SK-N-SH (cell line): ENCODE measurements around the gene C2CD3. TPM values are rescaled to one million over a fixed set of nuclear protein-coding genes. Genes with fewer than 3 reads are reported as not detected.

ENCODE experiments used
- CTCF ChIA-PET: fragments of 300-600, 350-600 bp; formaldehyde crosslinking; extraction: SDS; loops from one replicate; lab custom pipeline; 2021; lab: Yijun Ruan, JAX
- POLR2A ChIA-PET: fragments of 350-600 bp; sonication (Branson Sonifier 250); formaldehyde crosslinking; extraction: SDS; loops from one replicate; lab custom pipeline; 2020; ENCODE audit warnings: antibody characterized with exemption, inconsistent platforms; lab: Yijun Ruan, JAX
- DNase-seq: peaks from one replicate; pipeline ENCODE4 v3.0.0; 2012
- H2AFZ ChIP-seq: fragments of 200-600 bp; sonication (generic); 2 replicates; pipeline ENCODE4 v1.8.1; 2016; ENCODE audit warnings: antibody characterized with exemption, mild to moderate bottlenecking, low read depth
- H3F3A ChIP-seq: fragments of 200-600 bp; sonication (generic); replicated peaks from 2 replicates; pipeline ENCODE3; 2016; ENCODE audit warnings: antibody characterized with exemption, mild to moderate bottlenecking; ENCODE audit not compliant: insufficient read depth
- H3K27ac ChIP-seq, 2 experiments: fragments of 200-500 bp in 1 of 2; fragments of 200-600 bp in 1 of 2; sonication (Bioruptor generic) in 1 of 2; sonication (generic), shearing (Covaris generic) in 1 of 2; 2 replicates each; pipeline versions ENCODE4 v1.5.1 to v1.6.1; 2014 to 2016; ENCODE audit warnings: low read depth in 2 of 2, inconsistent platforms in 1 of 2, low read length in 1 of 2, mild to moderate bottlenecking in 1 of 2, mixed read lengths in 1 of 2
- H3K27me3 ChIP-seq: fragments of 200-600 bp; sonication (generic), shearing (Covaris generic); 2 replicates; pipeline ENCODE4 v1.6.1; 2016; ENCODE audit warnings: mixed run types; ENCODE audit not compliant: insufficient read depth
- H3K36me3 ChIP-seq, 2 experiments: fragments of 200-500 bp in 1 of 2; fragments of 200-600 bp in 1 of 2; sonication (Bioruptor generic) in 1 of 2; sonication (generic) in 1 of 2; replicated peaks in 1 of 2; 2 replicates each; pipeline versions ENCODE3 to v1.5.1; 2014 to 2016; ENCODE audit warnings: low read length in 1 of 2, mild to moderate bottlenecking in 1 of 2; ENCODE audit not compliant: insufficient read depth in 2 of 2, control insufficient read depth in 1 of 2
- H3K4me1 ChIP-seq, 2 experiments: fragments of 200-500 bp in 1 of 2; fragments of 200-600 bp in 1 of 2; sonication (Bioruptor generic) in 1 of 2; sonication (generic), shearing (Covaris generic) in 1 of 2; 2 replicates each; pipeline versions ENCODE4 v1.5.1 to v1.6.1; 2014 to 2016; ENCODE audit warnings: low read depth in 1 of 2, low read length in 1 of 2, mixed run types in 1 of 2; ENCODE audit not compliant: insufficient read depth in 2 of 2, control insufficient read depth in 1 of 2
- H3K4me2 ChIP-seq: fragments of 200-600 bp; sonication (generic), shearing (Covaris generic); 2 replicates; pipeline ENCODE4 v1.6.1; 2017; ENCODE audit warnings: mixed run types
- H3K4me3 ChIP-seq, 2 experiments: fragments of 200-500 bp in 1 of 2; fragments of 200-600 bp in 1 of 2; sonication (Bioruptor generic) in 1 of 2; sonication (generic), shearing (Covaris generic) in 1 of 2; 2 replicates each; pipeline versions ENCODE4 v1.5.1 to v1.8.1; 2014 to 2016; ENCODE audit warnings: low read depth in 2 of 2, inconsistent platforms in 1 of 2, low read length in 1 of 2, mild to moderate bottlenecking in 1 of 2, mixed read lengths in 1 of 2, moderate library complexity in 1 of 2
- H3K79me2 ChIP-seq: fragments of 200-600 bp; sonication (generic); 2 replicates; pipeline ENCODE4 v1.8.1; 2017; ENCODE audit warnings: mild to moderate bottlenecking; ENCODE audit not compliant: insufficient read depth
- H3K9ac ChIP-seq: fragments of 200-600 bp; sonication (generic); 2 replicates; pipeline ENCODE4 v1.6.1; 2017; ENCODE audit warnings: mixed run types
- H3K9me2 ChIP-seq: fragments of 200-600 bp; sonication (generic); 2 replicates; pipeline ENCODE4 v1.6.1; 2017; ENCODE audit warnings: mixed run types
- H3K9me3 ChIP-seq: fragments of 200-600 bp; sonication (generic); 2 replicates; pipeline ENCODE4 v1.6.1; 2017; ENCODE audit warnings: mixed run types, mild to moderate bottlenecking, moderate library complexity
- H4K20me1 ChIP-seq: fragments of 200-600 bp; sonication (generic); 2 replicates; pipeline ENCODE4 v1.6.1; 2017; ENCODE audit warnings: mild to moderate bottlenecking, mixed run types; ENCODE audit not compliant: insufficient read depth
- ELF1 ChIP-seq: IDR thresholded peaks from 2 replicates; pipeline ENCODE4 v1.4.0; 2012
- FOXJ3 ChIP-seq: sonication (generic); formaldehyde crosslinking; IDR thresholded peaks from 2 replicates; pipeline ENCODE4 v1.5.1; 2020; ENCODE audit warnings: mild to moderate bottlenecking, missing genetic modification reagents
- FOXM1 ChIP-seq: IDR thresholded peaks from 2 replicates; pipeline ENCODE4 v1.4.0; 2012; ENCODE audit warnings: low read depth, mild to moderate bottlenecking
- GABPA ChIP-seq: IDR thresholded peaks from 2 replicates; pipeline ENCODE4 v1.4.0; 2012; ENCODE audit warnings: low read depth, mild to moderate bottlenecking
- GATA2 ChIP-seq: sonication (generic); formaldehyde crosslinking; IDR thresholded peaks from 2 replicates; pipeline ENCODE4 v1.5.0; 2020; ENCODE audit warnings: mild to moderate bottlenecking, missing genetic modification reagents
- JUND ChIP-seq: IDR thresholded peaks from 2 replicates; pipeline ENCODE4 v1.4.0; 2012
- MEF2A ChIP-seq: IDR thresholded peaks from 2 replicates; pipeline ENCODE4 v1.4.0; 2012; ENCODE audit warnings: low read depth, borderline replicate concordance
- NFIC ChIP-seq: IDR thresholded peaks from 2 replicates; pipeline ENCODE4 v1.4.0; 2012; ENCODE audit warnings: borderline replicate concordance
- NRF1 ChIP-seq: IDR thresholded peaks from 2 replicates; pipeline ENCODE4 v1.6.1; 2012; ENCODE audit warnings: low read depth, mild to moderate bottlenecking, low read length
- POLR2AphosphoS5 ChIP-seq: IDR thresholded peaks from 2 replicates; pipeline ENCODE4 v1.6.1; 2012; ENCODE audit warnings: low read depth, low read length
- RAD21 ChIP-seq: IDR thresholded peaks from 2 replicates; pipeline ENCODE4 v1.6.1; 2012; ENCODE audit warnings: mild to moderate bottlenecking, low read length
- RCOR1 ChIP-seq: fragments of 150-350 bp; IDR thresholded peaks from 2 replicates; pipeline ENCODE4 v1.6.1; 2017; ENCODE audit warnings: antibody characterized with exemption, low read length
- RFX5 ChIP-seq: IDR thresholded peaks from 2 replicates; pipeline ENCODE4 v1.6.1; 2012; ENCODE audit warnings: mild to moderate bottlenecking, improper control_type of control experiment, low read length
- RXRA ChIP-seq: IDR thresholded peaks from 2 replicates; pipeline ENCODE4 v1.4.0; 2012; ENCODE audit warnings: low read depth, mild to moderate bottlenecking, borderline replicate concordance
- SIN3A ChIP-seq: IDR thresholded peaks from 2 replicates; pipeline ENCODE4 v1.6.1; 2012; ENCODE audit warnings: low read depth, mild to moderate bottlenecking, low read length, moderate library complexity, borderline replicate concordance
- TAF1 ChIP-seq: IDR thresholded peaks from 2 replicates; pipeline ENCODE4 v1.6.1; 2012; ENCODE audit warnings: low read depth, mild to moderate bottlenecking, low read length, moderate library complexity, borderline replicate concordance
- TCF12 ChIP-seq: IDR thresholded peaks from 2 replicates; pipeline ENCODE4 v1.4.0; 2012
- YY1 ChIP-seq: IDR thresholded peaks from 2 replicates; pipeline ENCODE4 v1.4.0; 2012; ENCODE audit warnings: low read depth, mild to moderate bottlenecking
- WGBS: methylation state at CpG from one replicate; pipeline ENCODE4 v1.1.6; 2017; ENCODE audit warnings: low lambda C conversion rate; 5-methylcytosine and 5-hydroxymethylcytosine counted together
- polyA plus RNA-seq, 3 experiments: library from polyadenylated mRNA; depleted of rRNA; stranded (reverse); fragments of >200 nt; gene quantifications; 2 replicates each; pipeline ENCODE4 v1.2.3, GENCODE V29; 2012
- TF ChIP-seq, protein P1 (sequence below): IDR thresholded peaks from 2 replicates; pipeline ENCODE4 v1.4.0; 2012; ENCODE audit warnings: low read depth, borderline replicate concordance
- TF ChIP-seq, protein P2 (sequence below): IDR thresholded peaks from 2 replicates; pipeline ENCODE4 v1.4.0; 2012; ENCODE audit warnings: low read depth, borderline replicate concordance
- TF ChIP-seq, protein P3 (sequence below): fragments of 150-350 bp; IDR thresholded peaks from 2 replicates; pipeline ENCODE4 v1.6.1; 2016; ENCODE audit warnings: mild to moderate bottlenecking, low read depth, low read length
- TF ChIP-seq, protein P4 (sequence below): IDR thresholded peaks from 2 replicates; pipeline ENCODE4 v1.6.1; 2012; ENCODE audit warnings: mild to moderate bottlenecking, low read depth, low read length, moderate library complexity

C2CD3 gene
- polyA plus RNA-seq, 1 of the 3 experiments (the other 2 are of a cell fraction), result 7.0 TPM

DNA sequence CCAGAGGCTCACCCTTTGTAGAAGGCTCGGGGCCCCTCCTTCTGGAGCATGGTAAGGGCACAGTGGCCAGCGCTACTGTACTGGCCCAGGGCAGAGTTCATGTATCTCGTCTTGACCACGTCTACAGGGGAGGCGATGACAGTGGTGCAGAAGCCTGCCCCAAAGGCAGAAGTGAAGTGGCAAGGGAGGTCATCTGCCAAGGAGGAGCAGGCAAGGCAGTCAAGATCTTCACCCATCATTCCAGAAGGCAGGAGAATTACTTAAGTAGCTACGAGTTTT lies 195.4 kb downstream of the C2CD3 start:
- no peak overlapping the region for H3K4me3 ChIP-seq
- H3K79me2 ChIP-seq, result no peaks in the 10 kb centered on the region
- no peak overlapping the region for H3K4me2 ChIP-seq
- no peak overlapping the region for H3K27ac ChIP-seq
- H3K27me3 ChIP-seq, result no peaks in the 10 kb centered on the region
- TF ChIP-seq TAF1 (no peak), NRF1 (no peak), TCF12 (no peak), SIN3A (no peak), RAD21 (no peak), FOXJ3 (no peak), FOXM1 (no peak), ELF1 (no peak), RCOR1 (no peak)
- TF ChIP-seq, protein P1, sequence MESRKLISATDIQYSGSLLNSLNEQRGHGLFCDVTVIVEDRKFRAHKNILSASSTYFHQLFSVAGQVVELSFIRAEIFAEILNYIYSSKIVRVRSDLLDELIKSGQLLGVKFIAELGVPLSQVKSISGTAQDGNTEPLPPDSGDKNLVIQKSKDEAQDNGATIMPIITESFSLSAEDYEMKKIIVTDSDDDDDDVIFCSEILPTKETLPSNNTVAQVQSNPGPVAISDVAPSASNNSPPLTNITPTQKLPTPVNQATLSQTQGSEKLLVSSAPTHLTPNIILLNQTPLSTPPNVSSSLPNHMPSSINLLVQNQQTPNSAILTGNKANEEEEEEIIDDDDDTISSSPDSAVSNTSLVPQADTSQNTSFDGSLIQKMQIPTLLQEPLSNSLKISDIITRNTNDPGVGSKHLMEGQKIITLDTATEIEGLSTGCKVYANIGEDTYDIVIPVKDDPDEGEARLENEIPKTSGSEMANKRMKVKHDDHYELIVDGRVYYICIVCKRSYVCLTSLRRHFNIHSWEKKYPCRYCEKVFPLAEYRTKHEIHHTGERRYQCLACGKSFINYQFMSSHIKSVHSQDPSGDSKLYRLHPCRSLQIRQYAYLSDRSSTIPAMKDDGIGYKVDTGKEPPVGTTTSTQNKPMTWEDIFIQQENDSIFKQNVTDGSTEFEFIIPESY, result no peak
- TF ChIP-seq, protein P2, sequence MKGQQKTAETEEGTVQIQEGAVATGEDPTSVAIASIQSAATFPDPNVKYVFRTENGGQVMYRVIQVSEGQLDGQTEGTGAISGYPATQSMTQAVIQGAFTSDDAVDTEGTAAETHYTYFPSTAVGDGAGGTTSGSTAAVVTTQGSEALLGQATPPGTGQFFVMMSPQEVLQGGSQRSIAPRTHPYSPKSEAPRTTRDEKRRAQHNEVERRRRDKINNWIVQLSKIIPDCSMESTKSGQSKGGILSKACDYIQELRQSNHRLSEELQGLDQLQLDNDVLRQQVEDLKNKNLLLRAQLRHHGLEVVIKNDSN, result no peak
- no peaks in the 10 kb centered on the region for H3K9me2 ChIP-seq
- DNase-seq, result no peak
- no peak overlapping the region for H3K9ac ChIP-seq
- no peaks in the 10 kb centered on the region for H3K9me3 ChIP-seq
- POLR2A ChIA-PET, result no interaction called here
- CTCF ChIA-PET, result interaction anchor here (1.0 kb wide), 1 partner anchor 9 kb away, joined by 3 read pairs; no protein-coding TSS in a partner anchor
- peaks cover 4 to 35% of the 10 kb centered on the region in 2 experiments for H3K36me3 ChIP-seq
- peaks cover 0 to 4% of the 10 kb centered on the region in 2 experiments; a peak in 1 of 4 replicates for H3K4me1 ChIP-seq
- 100% methylated on average over 1 of the region's 6 CpGs for WGBS
- no peak overlapping the region for H2AFZ ChIP-seq
- peaks cover 3% of the 10 kb centered on the region for H3F3A ChIP-seq
- no peaks in the 10 kb centered on the region for H4K20me1 ChIP-seq

DNA sequence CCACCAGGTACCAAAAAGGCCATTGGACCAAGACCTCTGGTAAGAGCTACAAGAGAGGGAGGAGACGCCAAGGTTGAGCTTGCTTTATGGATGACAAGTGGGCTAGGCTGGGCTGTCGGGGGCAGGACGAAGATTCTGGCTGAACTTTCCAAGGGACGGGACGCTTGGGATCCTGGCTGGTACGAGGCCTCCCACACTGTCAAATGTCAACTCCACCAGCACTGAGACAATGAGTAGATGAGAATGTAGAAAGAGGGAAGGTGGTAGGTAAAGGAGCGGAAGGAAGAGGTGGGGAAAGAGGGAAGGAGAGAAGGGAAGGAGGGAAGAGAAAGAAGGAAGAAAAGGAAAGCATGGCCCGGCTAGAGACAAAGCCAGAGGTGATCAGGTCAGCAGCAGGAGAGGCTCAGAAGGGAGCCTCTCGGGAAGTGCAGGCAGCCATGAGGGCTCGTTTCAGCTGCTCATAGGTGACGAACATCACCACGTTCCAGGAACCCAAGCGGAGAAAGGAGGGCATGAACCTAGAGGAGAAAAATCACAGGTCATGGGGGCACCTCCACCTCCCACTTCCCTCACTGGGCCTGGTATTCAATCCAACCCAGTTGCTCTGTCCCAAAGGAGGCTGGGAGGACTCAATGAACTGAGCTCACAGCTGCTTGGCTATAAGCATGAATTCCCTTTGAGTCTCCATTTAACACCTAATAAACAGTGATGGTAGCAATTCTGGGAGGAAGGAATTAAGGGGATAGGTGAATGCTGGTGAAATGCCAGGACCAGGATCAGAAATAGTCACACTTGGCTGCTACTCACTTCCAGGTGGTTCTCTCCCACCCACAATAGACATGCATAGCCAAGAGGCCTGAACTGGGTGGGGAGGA lies 196.0 kb downstream of the C2CD3 start:
- Histone ChIP-seq H3K4me3 (no peak overlapping the region), H3K4me2 (no peak overlapping the region), H4K20me1 (no peaks in the 10 kb centered on the region), H3K36me3 (peaks cover 4 to 30% of the 10 kb centered on the region in 2 experiments), H3K9ac (no peak overlapping the region), H3K79me2 (no peaks in the 10 kb centered on the region), H3K9me3 (no peaks in the 10 kb centered on the region), H3F3A (peaks cover 3% of the 10 kb centered on the region), H3K27me3 (no peaks in the 10 kb centered on the region), H3K4me1 (peaks cover 0 to 3% of the 10 kb centered on the region in 2 experiments; a peak in 1 of 4 replicates), H3K9me2 (no peaks in the 10 kb centered on the region), H2AFZ (no peak overlapping the region), H3K27ac (no peak overlapping the region)
- WGBS, result 98% methylated on average over 13 of the region's 13 CpGs
- DNase-seq, result no peak
- ChIA-PET POLR2A (no interaction called here), CTCF (interaction anchor here (1.0 to 1.5 kb wide), 3 partner anchors 9 to 596 kb away, joined by 3 to 5 read pairs (median 3); no protein-coding TSS in a partner anchor)
- no peak for TF ChIP-seq GATA2 (CRISPR knock-in tag)
- TF ChIP-seq RXRA, result no peak
- no peak for TF ChIP-seq JUND
- TF ChIP-seq, protein P3, sequence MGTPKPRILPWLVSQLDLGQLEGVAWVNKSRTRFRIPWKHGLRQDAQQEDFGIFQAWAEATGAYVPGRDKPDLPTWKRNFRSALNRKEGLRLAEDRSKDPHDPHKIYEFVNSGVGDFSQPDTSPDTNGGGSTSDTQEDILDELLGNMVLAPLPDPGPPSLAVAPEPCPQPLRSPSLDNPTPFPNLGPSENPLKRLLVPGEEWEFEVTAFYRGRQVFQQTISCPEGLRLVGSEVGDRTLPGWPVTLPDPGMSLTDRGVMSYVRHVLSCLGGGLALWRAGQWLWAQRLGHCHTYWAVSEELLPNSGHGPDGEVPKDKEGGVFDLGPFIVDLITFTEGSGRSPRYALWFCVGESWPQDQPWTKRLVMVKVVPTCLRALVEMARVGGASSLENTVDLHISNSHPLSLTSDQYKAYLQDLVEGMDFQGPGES, result no peak
- no peak for TF ChIP-seq MEF2A
- TF ChIP-seq GABPA, result no peak
- no peak for TF ChIP-seq YY1
- TF ChIP-seq POLR2AphosphoS5, result no peak
- TF ChIP-seq TCF12, result no peak
- TF ChIP-seq, protein P4, sequence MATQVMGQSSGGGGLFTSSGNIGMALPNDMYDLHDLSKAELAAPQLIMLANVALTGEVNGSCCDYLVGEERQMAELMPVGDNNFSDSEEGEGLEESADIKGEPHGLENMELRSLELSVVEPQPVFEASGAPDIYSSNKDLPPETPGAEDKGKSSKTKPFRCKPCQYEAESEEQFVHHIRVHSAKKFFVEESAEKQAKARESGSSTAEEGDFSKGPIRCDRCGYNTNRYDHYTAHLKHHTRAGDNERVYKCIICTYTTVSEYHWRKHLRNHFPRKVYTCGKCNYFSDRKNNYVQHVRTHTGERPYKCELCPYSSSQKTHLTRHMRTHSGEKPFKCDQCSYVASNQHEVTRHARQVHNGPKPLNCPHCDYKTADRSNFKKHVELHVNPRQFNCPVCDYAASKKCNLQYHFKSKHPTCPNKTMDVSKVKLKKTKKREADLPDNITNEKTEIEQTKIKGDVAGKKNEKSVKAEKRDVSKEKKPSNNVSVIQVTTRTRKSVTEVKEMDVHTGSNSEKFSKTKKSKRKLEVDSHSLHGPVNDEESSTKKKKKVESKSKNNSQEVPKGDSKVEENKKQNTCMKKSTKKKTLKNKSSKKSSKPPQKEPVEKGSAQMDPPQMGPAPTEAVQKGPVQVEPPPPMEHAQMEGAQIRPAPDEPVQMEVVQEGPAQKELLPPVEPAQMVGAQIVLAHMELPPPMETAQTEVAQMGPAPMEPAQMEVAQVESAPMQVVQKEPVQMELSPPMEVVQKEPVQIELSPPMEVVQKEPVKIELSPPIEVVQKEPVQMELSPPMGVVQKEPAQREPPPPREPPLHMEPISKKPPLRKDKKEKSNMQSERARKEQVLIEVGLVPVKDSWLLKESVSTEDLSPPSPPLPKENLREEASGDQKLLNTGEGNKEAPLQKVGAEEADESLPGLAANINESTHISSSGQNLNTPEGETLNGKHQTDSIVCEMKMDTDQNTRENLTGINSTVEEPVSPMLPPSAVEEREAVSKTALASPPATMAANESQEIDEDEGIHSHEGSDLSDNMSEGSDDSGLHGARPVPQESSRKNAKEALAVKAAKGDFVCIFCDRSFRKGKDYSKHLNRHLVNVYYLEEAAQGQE, result no peak
- no peak for TF ChIP-seq NFIC
- no peak for TF ChIP-seq RFX5
